HAP-1 (cell line): ENCODE measurements around the gene SLC25A34.

Experiments used
- DNase-seq, 2 experiments: peaks; one replicate each; pipeline ENCODE4 v3.0.0-alpha.2; 2016 to 2020; ENCODE audit warnings: low spot score in 2 of 2
- H3K27me3 ChIP-seq: fragments of 250-450 bp; sonication (Bioruptor Pico); 2 replicates; pipeline ENCODE4 v1.5.1; 2020; ENCODE audit warnings: low read depth, mild to moderate bottlenecking, moderate library complexity
- H3K36me3 ChIP-seq: fragments of 250-450 bp; sonication (Bioruptor Pico); replicated peaks from 2 replicates; pipeline ENCODE4 v1.5.1; 2020; ENCODE audit warnings: mild to moderate bottlenecking
- H3K4me1 ChIP-seq: fragments of 250-450 bp; sonication (Bioruptor Pico); 2 replicates; pipeline ENCODE4 v1.5.1; 2020; ENCODE audit warnings: mild to moderate bottlenecking
- H3K4me3 ChIP-seq: fragments of 250-450 bp; sonication (Bioruptor Pico); 2 replicates; pipeline ENCODE4 v1.5.1; 2020; ENCODE audit warnings: mild to moderate bottlenecking, moderate library complexity
- H3K9me3 ChIP-seq: fragments of 250-450 bp; sonication (Bioruptor Pico); 2 replicates; pipeline ENCODE4 v1.5.1; 2020; ENCODE audit warnings: mild to moderate bottlenecking, moderate library complexity
- in situ Hi-C: fragments of 300-500 bp; cut with MboI; formaldehyde crosslinking; loops from 3 replicates; pipeline ENCODE4 v1.14.3; 2020; ENCODE audit warnings: low sequenced_read_pairs, inconsistent platforms, mixed read lengths

SLC25A34 gene

DNA sequence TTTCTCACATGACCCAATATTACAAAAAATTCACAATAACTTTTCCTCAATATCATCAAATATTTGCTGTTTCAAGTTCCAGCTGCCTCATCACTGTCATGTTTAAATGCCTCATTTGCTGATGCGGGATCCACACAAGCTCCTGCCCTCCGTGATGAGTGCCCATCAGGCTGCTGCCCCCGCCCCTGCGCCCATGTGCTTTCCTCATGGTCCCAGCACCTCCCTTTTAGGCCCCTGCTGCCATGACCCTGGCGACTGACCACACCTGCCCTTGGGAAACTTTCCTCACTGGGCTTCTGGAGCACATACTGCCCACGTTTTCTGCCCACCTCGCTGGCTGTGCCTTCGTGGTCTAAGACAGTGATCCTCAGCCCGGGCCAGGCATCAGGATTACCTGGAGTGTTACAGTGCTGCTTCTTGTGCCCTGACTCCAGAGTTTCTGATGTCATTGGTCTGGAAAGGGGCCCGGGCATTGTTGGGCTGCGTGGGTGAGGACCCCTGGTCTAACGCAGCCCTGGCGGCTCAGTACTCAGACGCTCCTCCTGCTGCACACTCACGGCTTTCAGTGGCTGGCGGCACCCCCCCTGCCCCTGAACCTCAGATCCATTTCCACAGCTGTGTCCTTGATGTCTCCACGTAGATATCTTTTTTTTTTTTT, 31.4 kb upstream of the SLC25A34 start:
- in situ Hi-C loops, result no loop called here
- H3K36me3 ChIP-seq, result no peaks in the 10 kb centered on the region; the same call in 1 of the 2 replicates
- H3K4me3 ChIP-seq, result no peak overlapping the region

DNA sequence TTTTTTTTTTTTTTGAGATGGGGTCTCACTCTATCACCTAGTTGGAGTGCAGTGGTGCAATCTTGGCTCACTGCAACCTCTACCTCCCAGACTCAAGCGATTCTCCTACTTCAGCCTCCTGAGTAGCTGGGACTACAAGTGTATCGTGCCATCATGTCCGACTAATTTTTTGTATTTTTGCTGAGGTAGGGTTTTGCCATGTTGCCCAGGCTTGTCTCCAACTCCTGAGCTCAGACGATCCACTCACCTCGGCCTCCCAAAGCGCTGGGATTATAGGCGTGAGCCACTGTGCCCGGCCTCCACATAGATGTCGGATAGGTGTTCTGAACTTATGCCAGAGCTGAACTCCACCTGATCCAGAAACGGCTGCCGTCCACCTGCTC, 30.9 kb upstream of the SLC25A34 start:
- no peak for DNase-seq
- H3K4me1 ChIP-seq, result no peaks in the 10 kb centered on the region
- no peak overlapping the region for H3K4me3 ChIP-seq
- H3K9me3 ChIP-seq, result no peaks in the 10 kb centered on the region
- H3K36me3 ChIP-seq, result no peaks in the 10 kb centered on the region; the same call in 1 of the 2 replicates
- no peaks in the 10 kb centered on the region for H3K27me3 ChIP-seq
- in situ Hi-C loops, result no loop called here

More for the DNA sequence above, 31.4 kb upstream of the SLC25A34 start:
- no peaks in the 10 kb centered on the region for H3K9me3 ChIP-seq
- no peak for DNase-seq
- no peaks in the 10 kb centered on the region for H3K4me1 ChIP-seq
- no peaks in the 10 kb centered on the region for H3K27me3 ChIP-seq

DNA sequence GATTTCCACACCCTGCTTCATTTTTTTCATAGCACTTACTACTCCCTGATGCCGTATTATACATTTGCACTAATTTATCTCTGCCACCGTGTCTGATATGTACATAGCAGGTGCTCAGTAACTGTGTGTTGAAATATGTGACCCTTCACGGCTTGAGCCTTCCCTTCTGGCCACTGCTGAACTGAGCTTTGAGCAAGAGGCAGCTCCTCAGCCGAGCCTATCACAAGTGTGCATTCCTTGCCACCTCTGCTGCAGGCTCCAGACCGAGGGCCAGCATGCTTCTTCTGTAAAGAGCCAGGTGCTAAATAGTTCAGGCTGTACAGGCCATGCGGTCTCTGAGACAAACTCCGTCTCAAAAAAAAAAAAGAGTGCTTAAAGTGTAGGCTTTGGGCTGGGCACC, 29.3 kb upstream of the SLC25A34 start:
- Histone ChIP-seq H3K9me3 (no peaks in the 10 kb centered on the region), H3K4me3 (no peak overlapping the region), H3K27me3 (no peaks in the 10 kb centered on the region), H3K36me3 (no peaks in the 10 kb centered on the region; the same call in 1 of the 2 replicates), H3K4me1 (no peaks in the 10 kb centered on the region)
- no peak for DNase-seq
- in situ Hi-C loops, result no loop called here

DNA sequence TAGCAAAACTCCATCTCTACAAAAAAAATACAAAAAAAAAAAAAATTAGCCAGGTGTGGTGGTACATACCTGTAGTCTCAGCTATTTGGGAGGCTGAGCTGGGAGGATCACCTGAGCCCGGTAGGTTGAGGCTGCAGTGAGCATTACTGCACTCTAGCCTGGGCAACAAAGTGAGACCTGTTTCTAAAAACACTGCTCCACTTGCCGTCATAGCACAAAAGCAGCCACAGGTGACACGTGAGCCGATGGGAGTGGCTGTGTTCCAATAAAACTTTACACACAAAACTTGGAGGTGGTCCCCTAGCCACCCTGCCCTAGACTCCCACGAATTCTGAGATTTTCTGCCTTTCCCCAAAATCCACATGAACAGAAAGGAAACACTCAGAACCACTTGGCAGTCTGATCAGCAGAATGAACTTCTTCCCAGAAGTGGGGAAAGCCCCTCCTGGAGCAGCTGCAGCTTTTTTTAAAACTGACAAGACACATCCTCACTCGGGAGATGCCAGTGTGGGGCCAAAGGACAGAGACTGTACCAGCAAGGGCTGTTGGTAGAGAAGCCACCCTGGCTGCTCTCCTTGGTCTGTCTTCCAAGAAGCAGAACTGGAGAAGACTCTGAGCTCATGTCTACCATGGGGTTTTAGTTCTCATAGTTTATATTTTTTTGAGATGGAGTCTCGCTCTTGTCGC, 28.7 kb upstream of the SLC25A34 start:
- DNase-seq, result no peak
- H3K27me3 ChIP-seq, result no peaks in the 10 kb centered on the region
- H3K9me3 ChIP-seq, result no peaks in the 10 kb centered on the region
- no peak overlapping the region for H3K4me3 ChIP-seq
- H3K4me1 ChIP-seq, result no peaks in the 10 kb centered on the region
- in situ Hi-C loops, result no loop called here
- H3K36me3 ChIP-seq, result no peaks in the 10 kb centered on the region; the same call in 1 of the 2 replicates

DNA sequence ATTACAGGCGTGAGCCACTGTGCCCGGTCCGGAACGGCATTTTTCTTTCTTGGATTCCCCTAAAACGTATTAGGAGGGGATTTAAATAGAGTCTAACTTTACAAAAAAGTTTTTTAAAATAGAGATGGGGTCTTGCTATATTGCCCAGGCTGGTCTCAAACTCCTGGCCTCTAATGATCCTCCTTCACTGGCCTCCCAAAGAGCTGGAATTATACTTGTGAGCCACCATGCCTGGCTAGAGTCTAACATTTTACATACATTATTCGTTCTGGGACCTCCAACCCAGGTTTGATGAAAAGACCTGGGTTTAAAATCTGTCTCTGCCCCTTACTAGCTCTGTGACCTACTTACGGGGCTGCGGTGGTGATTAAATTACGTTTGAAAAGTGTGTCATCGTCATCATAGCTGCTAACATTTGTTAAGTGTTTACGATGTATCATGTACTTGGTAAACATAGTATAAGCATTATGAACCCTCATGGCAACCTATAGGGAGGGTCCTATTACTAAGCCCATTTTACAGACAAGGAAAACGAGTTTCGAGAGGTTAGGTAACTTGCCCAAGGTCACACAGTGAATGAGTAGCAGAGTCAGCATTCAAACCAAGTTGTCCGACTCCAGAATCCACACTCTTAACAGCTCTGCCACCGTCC, 27.4 kb upstream of the SLC25A34 start:
- DNase-seq, result no peak
- in situ Hi-C loops, result no loop called here
- Histone ChIP-seq H3K27me3 (no peaks in the 10 kb centered on the region), H3K4me1 (no peaks in the 10 kb centered on the region), H3K36me3 (no peaks in the 10 kb centered on the region; the same call in 1 of the 2 replicates), H3K4me3 (no peak overlapping the region), H3K9me3 (no peaks in the 10 kb centered on the region)

DNA sequence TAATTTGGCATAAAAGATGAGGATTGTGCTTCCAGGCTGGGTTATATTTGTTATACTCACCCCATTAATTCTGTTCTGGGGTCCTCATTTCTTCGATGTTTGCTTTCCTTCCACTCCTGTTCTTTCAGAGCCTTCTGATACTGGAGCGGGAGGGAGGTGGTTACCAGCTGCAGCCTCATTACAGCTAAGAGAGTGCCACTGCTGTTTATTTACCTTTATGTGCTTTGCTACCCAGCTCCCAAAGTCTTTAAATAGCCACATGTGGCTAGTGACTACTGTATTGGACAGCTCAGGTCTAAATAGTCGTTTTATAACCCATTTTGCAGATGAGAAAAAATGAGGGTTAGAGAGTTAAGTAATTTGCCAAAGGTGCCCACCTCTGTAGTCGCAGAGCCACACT, 26.8 kb upstream of the SLC25A34 start:
- Histone ChIP-seq H3K27me3 (no peaks in the 10 kb centered on the region), H3K4me3 (no peak overlapping the region), H3K9me3 (no peaks in the 10 kb centered on the region), H3K4me1 (no peaks in the 10 kb centered on the region), H3K36me3 (no peaks in the 10 kb centered on the region; the same call in 1 of the 2 replicates)
- in situ Hi-C loops, result no loop called here
- no peak for DNase-seq

DNA sequence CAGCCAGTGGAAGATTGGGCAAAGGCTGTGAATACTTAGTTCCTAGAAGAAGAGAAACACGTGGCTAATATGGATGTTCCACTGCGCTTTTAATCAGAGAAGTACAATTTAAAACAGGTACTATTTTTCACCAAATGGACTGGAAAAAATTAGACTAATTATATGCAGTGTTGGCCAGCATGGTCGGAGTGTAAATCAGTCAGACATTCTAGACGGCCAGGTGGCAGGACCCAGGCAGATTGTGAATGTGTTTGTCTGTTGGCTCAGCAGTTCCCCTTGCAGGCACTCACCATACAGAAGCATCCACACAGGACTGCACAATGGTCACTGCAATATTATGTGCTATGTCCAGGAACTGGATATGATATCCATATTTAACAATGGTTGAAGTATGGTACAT, 23.9 kb upstream of the SLC25A34 start:
- Histone ChIP-seq H3K36me3 (no peaks in the 10 kb centered on the region; the same call in 1 of the 2 replicates), H3K4me1 (no peaks in the 10 kb centered on the region), H3K9me3 (no peaks in the 10 kb centered on the region), H3K4me3 (no peak overlapping the region), H3K27me3 (no peaks in the 10 kb centered on the region)
- DNase-seq, result no peak
- in situ Hi-C loops, result no loop called here

DNA sequence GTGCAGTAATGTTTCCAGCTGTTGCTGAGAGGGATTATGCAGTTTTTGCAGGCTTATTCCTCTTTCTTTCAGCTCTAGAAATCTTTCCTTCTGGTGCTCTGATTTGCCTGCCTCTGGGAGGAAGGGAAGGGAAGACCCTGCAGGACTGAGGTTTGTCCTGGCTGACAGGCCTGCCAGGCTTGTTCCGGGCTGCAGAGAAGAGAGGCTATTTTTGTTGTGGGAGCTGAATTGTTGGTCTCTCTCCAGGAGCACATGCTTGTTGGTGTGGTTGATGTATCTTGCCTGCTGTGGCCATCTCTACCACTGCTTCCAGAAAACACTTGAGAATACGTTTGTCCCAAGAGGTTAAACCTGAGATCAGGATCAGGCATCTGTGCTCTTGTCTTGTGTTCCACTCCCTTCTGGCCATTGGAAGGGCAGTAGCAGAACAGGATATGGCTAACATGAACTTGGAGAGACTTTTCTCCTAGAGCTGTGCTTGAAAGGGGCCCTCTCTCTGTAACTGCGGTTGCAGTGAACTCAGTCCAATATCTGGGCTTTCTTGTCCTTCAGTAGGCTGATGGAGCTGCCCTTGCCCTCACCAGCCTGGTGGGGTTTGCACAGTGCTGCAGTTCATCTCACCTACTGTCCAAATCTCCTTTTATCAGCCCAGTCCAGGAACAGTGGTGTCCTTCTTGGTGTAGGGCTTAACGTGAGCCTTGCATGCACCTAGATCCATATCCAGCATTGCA, 21.5 kb upstream of the SLC25A34 start:
- no peak overlapping the region for H3K4me3 ChIP-seq
- peaks cover 8% of the 10 kb centered on the region for H3K36me3 ChIP-seq
- in situ Hi-C loops, result no loop called here
- DNase-seq, result no peak
- no peaks in the 10 kb centered on the region for H3K27me3 ChIP-seq
- H3K9me3 ChIP-seq, result no peaks in the 10 kb centered on the region
- no peaks in the 10 kb centered on the region for H3K4me1 ChIP-seq

DNA sequence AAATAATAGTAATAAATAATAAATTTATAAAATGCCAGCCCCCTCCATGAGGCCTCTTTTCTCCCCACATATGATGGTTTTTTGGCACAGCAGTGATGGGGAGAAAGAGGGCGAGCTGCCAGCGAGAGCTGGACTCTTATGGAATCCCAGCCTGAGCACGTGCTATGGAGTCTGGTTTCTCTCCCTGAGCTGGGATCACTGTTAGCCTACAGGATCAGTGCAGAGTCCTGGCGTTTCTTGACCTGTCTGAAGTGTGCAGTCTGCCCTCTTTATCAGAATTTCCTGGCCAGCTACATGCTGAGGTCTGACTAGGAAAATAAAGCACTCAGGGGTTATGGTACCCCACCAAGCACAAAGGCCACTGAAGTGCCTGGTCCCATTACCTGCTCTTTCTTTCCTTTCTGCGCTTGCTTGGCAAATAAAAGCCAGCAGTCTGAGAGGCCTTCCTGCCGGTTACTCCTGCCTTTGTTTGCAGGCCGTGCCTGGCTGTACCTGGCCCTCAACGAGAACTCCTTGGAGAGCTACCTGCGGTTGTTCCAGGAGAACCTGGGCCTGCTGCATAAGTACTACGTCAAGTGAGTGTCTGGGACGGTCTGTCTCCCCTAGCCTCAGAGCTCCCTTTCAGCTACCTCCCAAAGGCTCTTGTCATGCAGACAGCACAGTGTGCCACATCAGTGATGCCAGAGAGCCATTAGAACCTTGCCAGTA, 18.5 kb upstream of the SLC25A34 start:
- H3K4me1 ChIP-seq, result no peaks in the 10 kb centered on the region
- H3K36me3 ChIP-seq, result peaks cover 12% of the 10 kb centered on the region
- DNase-seq, result no peak
- H3K4me3 ChIP-seq, result no peak overlapping the region
- in situ Hi-C loops, result no loop called here
- H3K9me3 ChIP-seq, result no peaks in the 10 kb centered on the region
- no peaks in the 10 kb centered on the region for H3K27me3 ChIP-seq

DNA sequence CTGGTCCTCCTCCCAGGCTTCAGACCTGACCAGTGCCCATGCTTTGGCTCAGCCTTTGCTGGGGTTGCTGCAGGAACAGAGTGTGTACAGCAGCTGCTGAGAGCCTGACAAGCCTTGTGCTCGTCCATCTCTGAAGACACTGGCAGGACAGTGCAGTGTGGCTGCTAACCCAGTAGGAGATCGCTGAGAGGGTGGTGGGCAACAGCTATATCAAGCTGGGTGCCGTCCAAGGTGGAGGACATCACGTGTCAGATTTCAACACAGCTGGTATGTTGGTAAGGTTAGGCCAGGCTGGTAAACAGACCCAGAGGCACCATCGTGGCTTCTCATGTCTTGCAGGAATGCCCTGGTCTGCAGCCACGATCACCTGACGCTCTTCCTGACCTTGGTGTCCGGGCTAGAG, 17.9 kb upstream of the SLC25A34 start:
- peaks cover 12% of the 10 kb centered on the region for H3K36me3 ChIP-seq
- no peaks in the 10 kb centered on the region for H3K27me3 ChIP-seq
- H3K4me1 ChIP-seq, result no peaks in the 10 kb centered on the region
- H3K9me3 ChIP-seq, result no peaks in the 10 kb centered on the region
- H3K4me3 ChIP-seq, result no peak overlapping the region
- no peak for DNase-seq
- in situ Hi-C loops, result no loop called here

DNA sequence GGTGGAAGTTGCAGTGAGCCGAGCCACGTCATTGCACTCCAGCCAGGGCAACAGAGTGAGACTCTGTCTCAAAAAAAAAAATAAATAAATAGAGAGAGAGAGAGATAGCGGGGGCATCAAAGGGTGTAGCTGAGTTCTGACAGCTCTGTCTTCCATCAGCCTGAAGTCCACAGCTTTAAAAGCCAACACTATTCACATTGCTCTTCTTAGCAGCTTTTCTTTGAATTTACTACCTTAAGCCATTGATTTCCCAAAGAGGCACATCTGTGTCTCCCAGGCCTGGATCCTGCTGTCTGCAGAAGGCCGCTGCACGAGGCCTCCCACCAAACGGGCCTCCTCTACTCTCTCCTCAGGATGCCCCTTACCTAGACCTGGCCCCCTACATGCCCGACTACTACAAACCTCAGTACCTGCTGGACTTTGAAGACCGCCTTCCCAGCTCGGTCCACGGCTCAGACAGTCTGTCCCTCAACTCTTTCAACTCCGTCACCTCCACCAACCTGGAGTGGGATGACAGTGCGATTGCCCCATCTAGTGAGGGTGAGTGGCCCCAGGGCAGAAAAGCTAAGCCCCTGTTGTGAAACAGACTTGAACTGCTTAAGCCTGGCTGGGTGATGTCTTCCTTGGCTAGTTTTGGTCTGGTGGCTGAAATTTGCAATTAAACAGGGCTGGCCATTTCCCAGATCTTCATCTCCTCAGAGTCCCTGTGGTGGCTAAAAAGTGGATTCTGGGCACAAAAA, 16.5 kb upstream of the SLC25A34 start:
- Histone ChIP-seq H3K9me3 (no peaks in the 10 kb centered on the region), H3K4me1 (no peaks in the 10 kb centered on the region), H3K36me3 (peaks cover 12% of the 10 kb centered on the region), H3K4me3 (no peak overlapping the region), H3K27me3 (no peaks in the 10 kb centered on the region)
- no peak for DNase-seq
- in situ Hi-C loops, result no loop called here

DNA sequence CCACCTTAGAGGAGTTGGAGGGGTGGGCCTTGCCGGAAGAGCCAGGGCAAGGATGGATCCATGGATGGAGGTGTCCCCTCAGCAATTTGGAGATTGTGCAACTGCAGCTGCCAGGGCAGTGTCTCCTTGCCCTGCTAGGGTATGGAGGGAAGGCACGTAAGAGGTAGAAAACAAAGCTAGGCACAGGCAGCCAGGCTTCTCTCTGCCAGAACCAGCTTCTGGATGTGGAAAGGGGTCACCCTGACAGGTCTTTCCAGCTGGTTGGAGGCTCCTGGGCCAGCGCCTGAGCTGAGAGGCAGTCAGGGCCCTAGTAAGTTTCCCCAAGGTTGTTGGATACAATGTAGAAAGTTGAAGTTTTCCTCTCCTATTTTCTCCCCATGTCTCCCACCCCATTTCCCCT, 15.2 kb upstream of the SLC25A34 start:
- no peaks in the 10 kb centered on the region for H3K9me3 ChIP-seq
- no peaks in the 10 kb centered on the region for H3K4me1 ChIP-seq
- H3K27me3 ChIP-seq, result no peaks in the 10 kb centered on the region
- DNase-seq, result no peak
- no peak overlapping the region for H3K4me3 ChIP-seq
- in situ Hi-C loops, result no loop called here
- peaks cover 16% of the 10 kb centered on the region for H3K36me3 ChIP-seq

DNA sequence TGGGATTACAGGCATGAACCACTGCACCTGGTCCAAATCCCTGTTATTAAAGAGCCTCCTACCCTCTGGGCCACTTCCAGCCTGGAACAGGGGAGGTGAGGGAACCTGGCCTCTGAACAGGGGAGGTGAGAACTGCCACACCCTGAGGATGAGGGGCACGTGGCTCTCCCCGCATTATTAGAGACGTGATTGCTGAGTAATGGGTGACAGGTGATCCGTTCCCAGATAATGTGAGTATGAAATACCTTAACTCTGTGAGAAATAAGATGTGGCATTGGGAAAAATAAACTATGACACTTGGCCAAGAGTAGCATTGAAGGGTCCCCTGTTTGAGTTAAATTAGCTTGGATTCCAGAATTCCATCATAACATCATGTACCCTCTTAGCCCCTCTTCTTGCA, 13.6 kb upstream of the SLC25A34 start:
- H3K4me3 ChIP-seq, result no peak overlapping the region
- no peaks in the 10 kb centered on the region for H3K4me1 ChIP-seq
- H3K27me3 ChIP-seq, result no peaks in the 10 kb centered on the region
- H3K36me3 ChIP-seq, result peaks cover 20% of the 10 kb centered on the region
- in situ Hi-C loops, result no loop called here
- H3K9me3 ChIP-seq, result no peaks in the 10 kb centered on the region
- DNase-seq, result no peak
